ENCODE data around the gene CFAP20DC. TPM values are rescaled to one million over a fixed set of nuclear protein-coding genes. Genes with fewer than 3 reads are reported as not detected.

CFAP20DC gene
- total RNA-seq, 1 experiment from 2014 or later: 2.9 TPM

DNA sequence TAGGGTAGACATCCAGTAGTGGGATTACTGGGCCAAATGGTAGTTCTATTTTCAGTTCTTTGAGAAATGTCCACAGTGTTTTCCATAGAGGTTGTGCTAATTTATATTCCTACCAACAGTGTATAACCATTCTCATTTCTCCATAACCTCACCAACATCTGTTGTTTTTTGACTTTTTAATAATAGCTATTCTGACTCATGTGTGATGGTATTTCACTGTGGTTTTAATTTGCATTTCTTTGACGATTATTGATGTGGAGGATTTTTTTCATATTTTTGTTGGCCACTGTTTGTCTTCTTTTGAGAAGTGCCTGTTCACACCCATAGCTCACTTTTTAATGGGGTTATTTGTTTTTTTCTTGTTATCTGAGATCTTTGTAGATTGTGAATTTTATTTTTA is 125.2 kb downstream of the CFAP20DC start:
- ATAC-seq: no peak
- no peaks in the 10 kb centered on the region for H3K4me1 ChIP-seq (ENCODE audit: control insufficient read depth in 1 of 2, insufficient read depth in 2 of 2, low read length in 2 of 2)
- H4K20me1 ChIP-seq (ENCODE audit: insufficient read depth): no peaks in the 10 kb centered on the region
- no peak overlapping the region for H2AFZ ChIP-seq (ENCODE audit: low read depth, low read length, poor library complexity, severe bottlenecking)
- no peak overlapping the region for H3K27ac ChIP-seq (ENCODE audit: low read depth, low read length)
- no TSS peak for BruUV-seq (replicated peaks)
- no peak overlapping the region for H3K9ac ChIP-seq (ENCODE audit: low read length)
- CTCF ChIA-PET: no interaction called here
- TF ChIP-seq POLR2A (IDR thresholded peaks at IDR 0.05; ENCODE audit: borderline replicate concordance, extremely low read depth, insufficient read depth, insufficient read length) (no peak), JUND (IDR thresholded peaks at IDR 0.05) (no peak), RAD21 (IDR thresholded peaks at IDR 0.05; ENCODE audit: low read depth) (no peak), ZFX (IDR thresholded peaks at IDR 0.05) (no peak), FOSL1 (IDR thresholded peaks at IDR 0.05; ENCODE audit: low read depth) (no peak), ELF1 (IDR thresholded peaks at IDR 0.05; ENCODE audit: borderline replicate concordance, low read depth) (no peak), EGR1 (IDR thresholded peaks at IDR 0.05; ENCODE audit: low read depth) (no peak), TCF7L2 (IDR thresholded peaks at IDR 0.05; ENCODE audit: borderline replicate concordance, extremely low read depth, insufficient read depth, insufficient read length) (no peak)
- TF ChIP-seq, protein P1, sequence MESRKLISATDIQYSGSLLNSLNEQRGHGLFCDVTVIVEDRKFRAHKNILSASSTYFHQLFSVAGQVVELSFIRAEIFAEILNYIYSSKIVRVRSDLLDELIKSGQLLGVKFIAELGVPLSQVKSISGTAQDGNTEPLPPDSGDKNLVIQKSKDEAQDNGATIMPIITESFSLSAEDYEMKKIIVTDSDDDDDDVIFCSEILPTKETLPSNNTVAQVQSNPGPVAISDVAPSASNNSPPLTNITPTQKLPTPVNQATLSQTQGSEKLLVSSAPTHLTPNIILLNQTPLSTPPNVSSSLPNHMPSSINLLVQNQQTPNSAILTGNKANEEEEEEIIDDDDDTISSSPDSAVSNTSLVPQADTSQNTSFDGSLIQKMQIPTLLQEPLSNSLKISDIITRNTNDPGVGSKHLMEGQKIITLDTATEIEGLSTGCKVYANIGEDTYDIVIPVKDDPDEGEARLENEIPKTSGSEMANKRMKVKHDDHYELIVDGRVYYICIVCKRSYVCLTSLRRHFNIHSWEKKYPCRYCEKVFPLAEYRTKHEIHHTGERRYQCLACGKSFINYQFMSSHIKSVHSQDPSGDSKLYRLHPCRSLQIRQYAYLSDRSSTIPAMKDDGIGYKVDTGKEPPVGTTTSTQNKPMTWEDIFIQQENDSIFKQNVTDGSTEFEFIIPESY (IDR thresholded peaks at IDR 0.05; ENCODE audit: extremely low read depth, insufficient replicate concordance, low read length): no peak
- TF ChIP-seq, protein P2, sequence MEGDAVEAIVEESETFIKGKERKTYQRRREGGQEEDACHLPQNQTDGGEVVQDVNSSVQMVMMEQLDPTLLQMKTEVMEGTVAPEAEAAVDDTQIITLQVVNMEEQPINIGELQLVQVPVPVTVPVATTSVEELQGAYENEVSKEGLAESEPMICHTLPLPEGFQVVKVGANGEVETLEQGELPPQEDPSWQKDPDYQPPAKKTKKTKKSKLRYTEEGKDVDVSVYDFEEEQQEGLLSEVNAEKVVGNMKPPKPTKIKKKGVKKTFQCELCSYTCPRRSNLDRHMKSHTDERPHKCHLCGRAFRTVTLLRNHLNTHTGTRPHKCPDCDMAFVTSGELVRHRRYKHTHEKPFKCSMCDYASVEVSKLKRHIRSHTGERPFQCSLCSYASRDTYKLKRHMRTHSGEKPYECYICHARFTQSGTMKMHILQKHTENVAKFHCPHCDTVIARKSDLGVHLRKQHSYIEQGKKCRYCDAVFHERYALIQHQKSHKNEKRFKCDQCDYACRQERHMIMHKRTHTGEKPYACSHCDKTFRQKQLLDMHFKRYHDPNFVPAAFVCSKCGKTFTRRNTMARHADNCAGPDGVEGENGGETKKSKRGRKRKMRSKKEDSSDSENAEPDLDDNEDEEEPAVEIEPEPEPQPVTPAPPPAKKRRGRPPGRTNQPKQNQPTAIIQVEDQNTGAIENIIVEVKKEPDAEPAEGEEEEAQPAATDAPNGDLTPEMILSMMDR (IDR thresholded peaks at IDR 0.05 in 2 of 3, conservative IDR thresholded peaks at IDR 0.05 in 1 of 3; ENCODE audit: borderline replicate concordance in 1 of 3, insufficient read depth in 1 of 3, low read depth in 2 of 3, low read length in 2 of 3): no peak
- TF ChIP-seq, protein P3, sequence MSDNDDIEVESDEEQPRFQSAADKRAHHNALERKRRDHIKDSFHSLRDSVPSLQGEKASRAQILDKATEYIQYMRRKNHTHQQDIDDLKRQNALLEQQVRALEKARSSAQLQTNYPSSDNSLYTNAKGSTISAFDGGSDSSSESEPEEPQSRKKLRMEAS (IDR thresholded peaks at IDR 0.05): no peak
- no peak overlapping the region for H3K4me2 ChIP-seq (ENCODE audit: low read length)
- intact Hi-C loops (cut with micrococcal nuclease): no loop called here
- RAD21 ChIA-PET (ENCODE audit: low non-redundant PET in 1 of 2, low total read pairs in 2 of 2, uncharacterized antibody in 2 of 2, unreplicated experiment in 2 of 2): no interaction called here
- no peak for DNase-seq (ENCODE audit: low read depth, low spot score)
- H3K79me2 ChIP-seq (ENCODE audit: insufficient read depth, low read length): no peaks in the 10 kb centered on the region
- H3K4me3 ChIP-seq (replicated peaks in 1 of 2; ENCODE audit: low read depth in 1 of 2, low read length in 2 of 2): no peak overlapping the region
- no peaks in the 10 kb centered on the region for H3K36me3 ChIP-seq (ENCODE audit: control insufficient read depth in 1 of 2, insufficient read depth in 2 of 2, low read length in 2 of 2)
- H3K9me2 ChIP-seq (ENCODE audit: insufficient read depth): no peaks in the 10 kb centered on the region
- no peaks in the 10 kb centered on the region for H3K27me3 ChIP-seq (ENCODE audit: insufficient read depth, low read length)
- no peaks in the 10 kb centered on the region for H3K9me3 ChIP-seq (ENCODE audit: control insufficient read depth in 1 of 2, insufficient read depth in 1 of 2, low read depth in 1 of 2, low read length in 2 of 2)
- POLR2A ChIA-PET: no interaction called here

Measured in HCT116 (cell line).